CD8-positive, alpha-beta memory T cell (primary cell): ENCODE measurements around the gene ZNF385B. TPM values are rescaled to one million over a fixed set of nuclear protein-coding genes. Genes with fewer than 3 reads are reported as not detected.

Source experiments
- CTCF ChIA-PET: fragments of 350-600 bp; sonication (Branson Sonifier 250); formaldehyde crosslinking; loops from one replicate; lab custom pipeline; 2021; ENCODE audit warnings: antibody characterized with exemption; lab: Charles Lee
- POLR2A ChIA-PET: fragments of 350-600 bp; sonication (Branson Sonifier 250); formaldehyde crosslinking; loops from one replicate; lab custom pipeline; 2021; ENCODE audit warnings: antibody characterized with exemption; lab: Charles Lee
- DNase-seq, 5 donors: peaks; one replicate each; pipeline versions ENCODE4 v3.0.0 to v3.0.0-alpha.2; 2020 to 2022; ENCODE audit warnings: mixed read lengths in 1 of 5
- H3K27ac ChIP-seq: one replicate; pipeline ENCODE4 v1.7.0; 2013; ENCODE audit warnings: low read depth, mild to moderate bottlenecking, low read length, moderate library complexity
- H3K27me3 ChIP-seq: 2 replicates; pipeline ENCODE4 v1.7.0; 2013; ENCODE audit warnings: low read length, mild to moderate bottlenecking; ENCODE audit not compliant: insufficient read depth, poor library complexity, severe bottlenecking
- H3K36me3 ChIP-seq: 2 replicates; pipeline ENCODE4 v1.7.0; 2013; ENCODE audit warnings: mild to moderate bottlenecking, low read length, moderate library complexity; ENCODE audit not compliant: insufficient read depth
- H3K4me1 ChIP-seq: 2 replicates; pipeline ENCODE4 v1.7.0; 2013; ENCODE audit warnings: mild to moderate bottlenecking, low read length, moderate library complexity; ENCODE audit not compliant: insufficient read depth
- H3K4me3 ChIP-seq: 2 replicates; pipeline ENCODE4 v1.7.0; 2013; ENCODE audit warnings: mild to moderate bottlenecking, low read length
- H3K9me3 ChIP-seq: 2 replicates; pipeline ENCODE4 v1.7.0; 2013; ENCODE audit warnings: mild to moderate bottlenecking, low read length
- H3K27ac Mint-ChIP-seq, 8 donors: one replicate each; pipeline ENCODE4 v1.8.0; 2020 to 2021; ENCODE audit warnings: mixed read lengths in 8 of 8, mild to moderate bottlenecking in 6 of 8, inconsistent platforms in 3 of 8, moderate library complexity in 3 of 8
- H3K27me3 Mint-ChIP-seq, 2 donors: one replicate each; pipeline ENCODE4 v1.8.0; 2020 to 2021; ENCODE audit warnings: mixed read lengths in 2 of 2, mild to moderate bottlenecking in 1 of 2, moderate library complexity in 1 of 2
- H3K36me3 Mint-ChIP-seq, 3 donors: one replicate each; pipeline ENCODE4 v1.8.0; 2020 to 2021; ENCODE audit warnings: mixed read lengths in 3 of 3, inconsistent platforms in 1 of 3, mild to moderate bottlenecking in 1 of 3
- H3K4me1 Mint-ChIP-seq, 3 donors: one replicate each; pipeline ENCODE4 v1.8.0; 2020 to 2021; ENCODE audit warnings: mixed read lengths in 3 of 3, inconsistent platforms in 1 of 3, mild to moderate bottlenecking in 1 of 3
- H3K4me3 Mint-ChIP-seq, 7 donors: one replicate each; pipeline ENCODE4 v1.8.0; 2020 to 2021; ENCODE audit warnings: mixed read lengths in 7 of 7, mild to moderate bottlenecking in 6 of 7, moderate library complexity in 4 of 7, inconsistent platforms in 2 of 7
- H3K9me3 Mint-ChIP-seq, 5 donors: one replicate each; pipeline ENCODE4 v1.8.0; 2020 to 2022; ENCODE audit warnings: mixed read lengths in 5 of 5, mild to moderate bottlenecking in 3 of 5, moderate library complexity in 2 of 5, inconsistent platforms in 1 of 5
- polyA plus RNA-seq: library from polyadenylated mRNA; unstranded; fragments of 300-500 nt; fragmentation: Illumina TruSeq; gene quantifications from one replicate; pipeline ENCODE4 v1.2.3, GENCODE V29; 2021
- total RNA-seq, 2 experiments: library from RNA; stranded (reverse); gene quantifications; one replicate each; pipeline ENCODE4 v1.2.3, GENCODE V29; 2021

The ZNF385B gene
- total and polyA plus RNA-seq, 3 experiments from 2014 or later: not detected

DNA sequence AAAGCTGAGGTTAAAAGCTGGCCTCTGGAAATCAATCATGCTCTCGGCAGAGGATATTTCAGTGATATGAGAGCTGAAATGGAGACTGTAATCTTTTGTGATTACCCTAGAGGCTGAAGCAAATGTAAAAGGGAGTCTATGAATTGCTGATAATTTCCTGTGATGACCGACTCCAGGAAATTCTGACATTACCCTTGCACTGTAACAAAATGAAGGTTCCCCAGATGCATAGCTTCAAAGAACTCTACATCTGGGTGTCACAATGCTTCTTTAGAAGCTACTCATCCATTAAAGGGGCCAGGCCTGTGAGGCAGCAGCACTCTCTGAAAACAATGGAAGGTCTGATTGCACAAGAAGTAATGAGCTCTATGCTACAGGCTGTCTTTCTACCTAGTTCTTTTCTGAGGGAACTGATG is 328.5 kb downstream of the ZNF385B start:
- no peak overlapping the region for H3K27ac ChIP-seq
- Mint-ChIP-seq H3K4me3 (no peak overlapping the region), H3K36me3 (no peaks in the 10 kb centered on the region), H3K27ac (no peak overlapping the region), H3K9me3 (peaks cover 0 to 7% (median 3%) of the 10 kb centered on the region in 5 donors), H3K27me3 (no peaks in the 10 kb centered on the region), H3K4me1 (no peaks in the 10 kb centered on the region)
- no peaks in the 10 kb centered on the region for H3K36me3 ChIP-seq
- no peaks in the 10 kb centered on the region for H3K4me1 ChIP-seq
- no peak for DNase-seq
- ChIA-PET CTCF (no interaction called here), POLR2A (no interaction called here)
- no peaks in the 10 kb centered on the region for H3K27me3 ChIP-seq
- H3K9me3 ChIP-seq: no peaks in the 10 kb centered on the region
- H3K4me3 ChIP-seq: no peak overlapping the region

DNA sequence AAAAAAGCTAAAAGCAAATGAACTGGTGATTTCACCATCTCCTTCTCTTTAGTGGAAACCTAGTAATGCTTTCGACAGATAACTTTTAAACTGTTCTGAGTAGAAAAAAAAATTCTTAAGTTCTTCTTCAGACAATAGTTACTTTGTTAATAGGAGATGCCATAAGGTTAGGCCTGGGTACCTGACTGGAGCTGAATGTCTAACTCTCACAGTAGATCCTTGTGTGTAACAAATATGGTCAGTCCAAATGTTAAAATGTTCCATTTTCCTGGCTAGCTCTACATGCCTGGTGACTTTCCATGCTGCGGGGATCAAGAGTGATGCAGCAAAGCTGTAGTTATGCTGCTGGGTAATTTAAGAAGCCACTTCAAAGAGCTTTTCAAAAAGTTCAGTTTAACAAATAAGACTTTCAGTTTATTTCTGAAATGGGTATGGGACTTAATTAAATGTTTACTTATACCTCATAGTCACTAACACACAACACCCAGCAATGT is 332.8 kb downstream of the ZNF385B start:
- H3K27me3 Mint-ChIP-seq: no peaks in the 10 kb centered on the region
- H3K27me3 ChIP-seq: no peaks in the 10 kb centered on the region
- H3K4me1 Mint-ChIP-seq: no peaks in the 10 kb centered on the region
- no peaks in the 10 kb centered on the region for H3K36me3 ChIP-seq
- POLR2A ChIA-PET: no interaction called here
- H3K9me3 Mint-ChIP-seq: peaks cover 0 to 2% (median 0%) of the 10 kb centered on the region in 5 donors
- CTCF ChIA-PET: no interaction called here
- DNase-seq: no peak
- H3K4me1 ChIP-seq: no peaks in the 10 kb centered on the region
- no peaks in the 10 kb centered on the region for H3K36me3 Mint-ChIP-seq
- no peak overlapping the region for H3K4me3 ChIP-seq
- no peak overlapping the region for H3K27ac ChIP-seq
- no peak overlapping the region for H3K27ac Mint-ChIP-seq
- H3K9me3 ChIP-seq: no peaks in the 10 kb centered on the region
- no peak overlapping the region for H3K4me3 Mint-ChIP-seq

DNA sequence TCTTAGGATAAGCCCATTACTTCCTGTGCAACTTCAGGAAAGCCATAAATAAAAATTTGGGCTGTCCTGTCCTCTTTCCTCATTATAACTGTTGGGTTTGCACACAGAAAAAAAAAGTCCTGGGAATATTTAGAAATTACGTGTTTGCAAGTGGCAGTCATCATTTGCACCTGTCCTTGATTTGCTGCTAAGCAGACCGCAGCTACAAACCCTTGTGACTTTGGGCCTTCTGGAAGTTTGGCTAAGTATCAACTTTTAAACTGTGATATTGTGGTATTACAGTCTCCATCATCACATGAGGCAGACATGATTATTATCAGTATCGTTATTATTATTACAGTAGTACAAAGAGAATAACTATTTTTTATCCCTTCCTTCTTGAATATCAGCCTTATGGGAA is 336.1 kb downstream of the ZNF385B start:
- H3K4me1 ChIP-seq: no peaks in the 10 kb centered on the region
- no peaks in the 10 kb centered on the region for H3K4me1 Mint-ChIP-seq
- H3K4me3 ChIP-seq: no peak overlapping the region
- no peaks in the 10 kb centered on the region for H3K36me3 ChIP-seq
- no peak for DNase-seq
- H3K27me3 Mint-ChIP-seq: no peaks in the 10 kb centered on the region
- H3K9me3 ChIP-seq: no peaks in the 10 kb centered on the region
- CTCF ChIA-PET: no interaction called here
- H3K27ac ChIP-seq: no peak overlapping the region
- H3K9me3 Mint-ChIP-seq: peaks cover 0 to 2% (median 0%) of the 10 kb centered on the region in 5 donors
- no peaks in the 10 kb centered on the region for H3K27me3 ChIP-seq
- POLR2A ChIA-PET: no interaction called here
- no peaks in the 10 kb centered on the region for H3K36me3 Mint-ChIP-seq
- no peak overlapping the region for H3K4me3 Mint-ChIP-seq
- H3K27ac Mint-ChIP-seq: no peak overlapping the region

DNA sequence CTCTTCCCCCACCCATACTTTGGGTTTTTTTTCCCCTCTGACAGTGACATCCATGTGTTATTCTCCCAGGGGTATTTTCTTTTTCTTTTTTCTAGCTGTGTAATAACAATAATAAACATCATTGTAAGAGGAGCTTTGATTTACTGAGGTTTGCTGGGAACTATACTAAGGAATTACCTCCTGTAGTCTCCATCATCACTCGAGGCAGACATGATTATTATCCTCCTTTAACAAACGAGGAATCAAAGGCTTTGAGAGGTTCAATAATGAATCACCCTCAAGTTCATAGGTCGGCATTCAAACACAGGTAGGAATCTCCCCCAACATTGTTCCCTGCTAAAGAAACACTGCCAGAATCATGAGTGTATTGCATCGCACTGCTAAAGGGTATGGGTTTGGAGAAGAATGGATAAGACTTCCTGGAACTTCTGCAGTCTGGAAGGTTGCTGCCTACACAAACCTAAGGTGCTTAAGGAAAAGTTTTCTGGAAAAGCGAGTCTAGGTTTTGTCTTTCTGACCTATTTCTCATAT is 336.5 kb downstream of the ZNF385B start:
- Mint-ChIP-seq H3K36me3 (no peaks in the 10 kb centered on the region), H3K4me1 (no peaks in the 10 kb centered on the region), H3K27me3 (no peaks in the 10 kb centered on the region), H3K27ac (no peak overlapping the region), H3K9me3 (peaks cover 0 to 2% (median 0%) of the 10 kb centered on the region in 5 donors), H3K4me3 (no peak overlapping the region)
- Histone ChIP-seq H3K4me3 (no peak overlapping the region), H3K36me3 (no peaks in the 10 kb centered on the region), H3K27ac (no peak overlapping the region), H3K9me3 (no peaks in the 10 kb centered on the region), H3K27me3 (no peaks in the 10 kb centered on the region), H3K4me1 (no peaks in the 10 kb centered on the region)
- DNase-seq: no peak
- ChIA-PET POLR2A (no interaction called here), CTCF (no interaction called here)

DNA sequence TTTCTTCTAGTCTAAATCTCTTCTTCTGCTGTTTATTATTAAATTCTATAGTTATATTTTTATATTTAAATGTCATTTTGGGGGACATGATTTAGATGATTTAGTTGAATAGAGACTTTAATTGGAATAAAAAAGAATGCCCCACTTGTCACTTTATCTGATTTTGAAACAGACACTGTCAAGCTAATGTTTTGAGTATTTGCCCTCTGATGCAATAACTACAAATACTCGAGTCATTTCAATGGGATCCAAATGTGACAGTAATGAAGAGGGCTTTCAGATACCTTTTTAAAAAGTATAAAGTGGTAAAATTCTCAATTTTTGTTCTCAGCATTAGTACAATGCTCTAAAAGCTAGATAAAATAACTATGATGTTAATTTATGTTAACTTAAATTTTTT is 339.5 kb downstream of the ZNF385B start:
- CTCF ChIA-PET: no interaction called here
- no peaks in the 10 kb centered on the region for H3K36me3 Mint-ChIP-seq
- H3K4me3 Mint-ChIP-seq: no peak overlapping the region
- DNase-seq: no peak
- no peak overlapping the region for H3K27ac ChIP-seq
- POLR2A ChIA-PET: no interaction called here
- H3K9me3 Mint-ChIP-seq: peaks cover 0 to 2% (median 0%) of the 10 kb centered on the region in 5 donors
- H3K27me3 Mint-ChIP-seq: no peaks in the 10 kb centered on the region
- H3K4me1 Mint-ChIP-seq: no peaks in the 10 kb centered on the region
- no peak overlapping the region for H3K4me3 ChIP-seq
- no peak overlapping the region for H3K27ac Mint-ChIP-seq
- H3K27me3 ChIP-seq: no peaks in the 10 kb centered on the region
- no peaks in the 10 kb centered on the region for H3K4me1 ChIP-seq
- H3K36me3 ChIP-seq: no peaks in the 10 kb centered on the region
- no peaks in the 10 kb centered on the region for H3K9me3 ChIP-seq

DNA sequence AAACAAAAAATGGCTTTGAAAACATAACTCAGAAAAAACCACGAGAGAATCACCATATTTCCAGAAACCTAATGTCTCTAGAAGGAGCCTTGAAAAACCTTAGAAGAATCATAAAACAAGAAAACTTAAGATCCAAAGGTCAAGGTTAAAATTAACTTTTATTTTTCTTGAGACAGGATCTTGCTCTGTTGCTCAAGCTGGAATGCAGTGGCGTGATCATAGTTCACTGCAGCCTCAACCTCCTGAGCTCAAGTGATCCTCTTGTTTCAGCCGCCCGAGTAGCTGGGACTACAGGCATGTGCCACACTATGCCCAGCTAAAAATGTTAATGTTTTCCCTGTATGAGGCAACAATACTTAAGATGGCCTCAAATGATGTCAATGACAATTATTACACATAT is 342.6 kb downstream of the ZNF385B start:
- H3K27ac ChIP-seq: no peak overlapping the region
- ChIA-PET POLR2A (no interaction called here), CTCF (no interaction called here)
- H3K4me1 Mint-ChIP-seq: no peaks in the 10 kb centered on the region
- H3K27me3 Mint-ChIP-seq: no peaks in the 10 kb centered on the region
- no peak overlapping the region for H3K4me3 ChIP-seq
- H3K9me3 ChIP-seq: no peaks in the 10 kb centered on the region
- H3K27me3 ChIP-seq: no peaks in the 10 kb centered on the region
- H3K9me3 Mint-ChIP-seq: no peaks in the 10 kb centered on the region
- H3K4me1 ChIP-seq: no peaks in the 10 kb centered on the region
- H3K4me3 Mint-ChIP-seq: no peak overlapping the region
- H3K36me3 Mint-ChIP-seq: no peaks in the 10 kb centered on the region
- no peak overlapping the region for H3K27ac Mint-ChIP-seq
- DNase-seq: no peak
- no peaks in the 10 kb centered on the region for H3K36me3 ChIP-seq

DNA sequence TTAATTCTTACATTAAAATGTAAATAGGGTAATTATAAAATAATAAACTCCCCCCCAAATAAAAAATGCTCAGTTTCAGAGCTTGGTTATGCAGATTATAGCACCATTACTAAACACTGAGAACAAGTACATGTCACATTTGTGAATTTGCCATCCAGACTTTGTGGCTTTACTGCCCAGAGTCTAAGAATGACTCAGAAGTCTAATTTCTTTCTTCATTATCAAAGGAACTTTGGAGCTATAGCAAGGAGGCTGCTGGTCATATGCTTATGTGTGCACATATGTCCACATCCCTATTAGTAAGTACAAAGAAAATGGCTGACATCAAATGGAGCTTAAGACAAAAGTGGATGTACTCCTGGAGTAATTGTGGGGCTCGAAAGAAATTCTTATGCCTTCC is 348.2 kb downstream of the ZNF385B start:
- DNase-seq: no peak
- H3K4me3 Mint-ChIP-seq: no peak overlapping the region
- Histone ChIP-seq H3K27me3 (no peaks in the 10 kb centered on the region), H3K4me1 (no peaks in the 10 kb centered on the region), H3K4me3 (no peak overlapping the region), H3K9me3 (no peaks in the 10 kb centered on the region), H3K36me3 (no peaks in the 10 kb centered on the region), H3K27ac (no peak overlapping the region)
- no peaks in the 10 kb centered on the region for H3K9me3 Mint-ChIP-seq
- H3K27ac Mint-ChIP-seq: no peak overlapping the region
- ChIA-PET POLR2A (no interaction called here), CTCF (no interaction called here)
- no peaks in the 10 kb centered on the region for H3K4me1 Mint-ChIP-seq
- H3K27me3 Mint-ChIP-seq: no peaks in the 10 kb centered on the region
- no peaks in the 10 kb centered on the region for H3K36me3 Mint-ChIP-seq

DNA sequence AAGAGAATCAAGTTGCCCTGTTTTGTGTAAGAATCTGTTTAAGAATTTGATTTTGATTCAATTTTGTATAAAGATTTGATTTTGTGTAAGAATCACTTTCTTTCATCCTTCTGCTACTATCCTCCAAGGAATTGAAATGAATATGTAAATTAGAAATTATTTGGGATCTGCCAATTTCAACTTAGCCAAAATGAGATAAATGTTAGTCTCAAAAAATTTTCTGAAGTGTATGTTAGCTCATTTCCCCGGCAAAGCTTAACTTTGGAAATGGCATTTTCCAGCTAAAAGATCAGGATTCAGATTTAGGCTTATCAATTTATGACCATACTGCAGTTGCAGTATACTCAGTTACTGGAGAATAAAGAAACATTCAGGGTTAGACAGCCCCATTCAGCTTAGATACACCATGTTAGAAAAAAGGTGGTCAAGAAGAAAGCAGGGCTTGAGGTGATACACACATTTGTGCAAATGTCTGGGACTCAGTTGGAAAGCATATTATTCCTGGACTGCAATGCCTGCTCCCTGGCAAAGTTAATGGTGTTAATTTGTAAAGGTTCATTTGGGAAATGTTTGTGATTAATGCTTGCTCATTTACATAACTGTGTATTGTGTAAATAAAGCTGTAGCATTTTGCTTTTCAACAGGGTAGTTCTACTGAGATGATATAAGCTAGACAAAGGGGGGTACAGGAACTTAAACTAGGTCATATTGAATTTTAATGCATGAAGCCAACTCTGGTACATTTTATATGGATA is 349.0 kb downstream of the ZNF385B start:
- Mint-ChIP-seq H3K27me3 (no peaks in the 10 kb centered on the region), H3K36me3 (no peaks in the 10 kb centered on the region), H3K27ac (no peak overlapping the region), H3K4me1 (no peaks in the 10 kb centered on the region), H3K9me3 (peaks cover 0 to 2% (median 0%) of the 10 kb centered on the region in 5 donors), H3K4me3 (no peak overlapping the region)
- no peaks in the 10 kb centered on the region for H3K9me3 ChIP-seq
- ChIA-PET POLR2A (no interaction called here), CTCF (no interaction called here)
- H3K27me3 ChIP-seq: no peaks in the 10 kb centered on the region
- no peak overlapping the region for H3K27ac ChIP-seq
- H3K36me3 ChIP-seq: no peaks in the 10 kb centered on the region
- H3K4me3 ChIP-seq: no peak overlapping the region
- no peaks in the 10 kb centered on the region for H3K4me1 ChIP-seq
- DNase-seq: no peak
